Pulmonary artery endothelial cell (primary cell): ENCODE data around the gene ELMO3. TPM values are rescaled to one million over a fixed set of nuclear protein-coding genes. Genes with fewer than 3 reads are reported as not detected.
A peak's percentile ranks its signal among the peaks of the same experiment; 100 is the strongest.

ENCODE experiments used
- DNase-seq: peaks from one replicate; pipeline ENCODE4 v3.0.0-alpha.2; 2011; ENCODE audit warnings: low read depth, low spot score
- total RNA-seq: library from RNA; depleted of rRNA; stranded (reverse); fragments of >200 nt; gene quantifications from 2 replicates; pipeline ENCODE4 v1.2.3, GENCODE V29; 2014

The ELMO3 gene
- total RNA-seq, 1 donor from 2014 or later = 0.53 TPM

GRCh38 chr16:67215706-67216105, 16.8 kb downstream of the ELMO3 start:
- DNase-seq = no peak

- DNase-seq = no peak
Measured at GRCh38 chr16:67216612-67217490, 17.9 kb downstream of the ELMO3 start.

GRCh38 chr16:67223992-67224391, 25.1 kb downstream of the ELMO3 start:
- DNase-seq = no peak

- DNase-seq = no peak
Measured at GRCh38 chr16:67226295-67226803, 27.4 kb downstream of the ELMO3 start.

- DNase-seq = peak; percentile 91
Measured at GRCh38 chr16:67226804-67227566, 28.1 kb downstream of the ELMO3 start, which contains the start of gene TMEM208. Gene TMEM208 (plus strand): TSS chr16:67227130. CDS start chr16:67227219, 89 bp downstream.

- DNase-seq = no peak
Measured at GRCh38 chr16:67227567-67227921, 28.6 kb downstream of the ELMO3 start.

- DNase-seq = no peak
Measured at GRCh38 chr16:67228034-67228785, 29.3 kb downstream of the ELMO3 start.

GRCh38 chr16:67228905-67229304, 30.0 kb downstream of the ELMO3 start:
- no peak for DNase-seq

- no peak for DNase-seq
Measured at GRCh38 chr16:67229906-67230808, 31.2 kb downstream of the ELMO3 start.

GRCh38 chr16:67230809-67231660, 32.1 kb downstream of the ELMO3 start:
- DNase-seq = no peak

- DNase-seq = no peak
Measured at GRCh38 chr16:67233596-67233995, 34.7 kb downstream of the ELMO3 start.

- no peak for DNase-seq
Measured at GRCh38 chr16:67234180-67234597, 35.3 kb downstream of the ELMO3 start.

- no peak for DNase-seq
Measured at GRCh38 chr16:67235816-67236562, 37.1 kb downstream of the ELMO3 start.

GRCh38 chr16:67236563-67237395, 37.8 kb downstream of the ELMO3 start:
- DNase-seq = no peak

- DNase-seq = no peak
Measured at GRCh38 chr16:67237396-67238277, 38.7 kb downstream of the ELMO3 start.

GRCh38 chr16:67238278-67238575, 39.3 kb downstream of the ELMO3 start:
- no peak for DNase-seq

- no peak for DNase-seq
Measured at GRCh38 chr16:67238806-67239470, 40.0 kb downstream of the ELMO3 start.
